GM10847 (cell line): ENCODE measurements around the gene CACNG3.

Experiments used
- POLR2A ChIP-seq: IDR thresholded peaks from 2 replicates; pipeline ENCODE4 v1.6.1; 2011; ENCODE audit not compliant: insufficient read length; ENCODE audit errors: extremely low read depth

CACNG3 gene

DNA sequence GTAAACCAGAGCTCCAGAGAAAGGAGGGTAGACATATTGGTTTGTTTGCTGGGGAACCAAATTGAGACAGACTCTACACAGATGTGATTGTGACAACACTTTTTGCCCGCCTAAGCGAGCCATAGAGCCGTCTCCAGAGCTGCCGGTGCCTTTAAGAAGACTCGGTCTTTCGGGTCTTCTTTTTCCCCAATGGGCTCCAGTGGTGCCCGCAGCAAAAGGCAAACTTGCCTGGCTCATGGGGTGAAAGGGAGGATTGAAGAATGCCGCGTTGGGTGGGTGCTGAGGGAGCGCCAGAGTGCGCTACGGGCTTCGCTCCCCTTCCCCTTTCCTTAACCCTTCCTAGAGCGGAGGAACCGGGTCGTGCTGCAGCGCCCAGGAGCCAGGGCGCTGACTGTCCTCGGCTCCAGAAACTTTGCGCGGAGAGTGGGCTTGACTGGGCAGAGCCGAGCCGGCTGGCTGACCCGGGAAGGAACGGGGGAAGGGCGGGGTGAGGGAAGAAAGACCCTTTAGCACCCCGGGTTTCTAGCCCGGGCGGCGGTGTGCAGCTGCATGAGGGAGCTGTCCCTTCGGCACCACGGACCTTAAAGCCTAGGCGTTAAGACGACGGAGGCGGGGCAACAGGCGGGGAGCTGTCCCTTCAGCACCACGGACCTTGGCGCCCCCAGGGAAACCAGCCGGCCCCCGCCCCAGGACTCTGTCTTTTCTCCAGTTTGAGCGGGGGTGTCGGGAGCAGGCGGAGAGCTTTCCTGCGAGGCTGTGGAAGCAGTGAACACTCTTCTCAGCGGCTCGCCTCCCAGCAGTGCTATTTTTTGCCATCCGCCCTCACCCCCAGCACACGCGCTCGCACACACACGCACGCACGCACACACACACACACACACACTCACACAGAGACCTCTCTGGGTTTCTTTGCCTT is at the start of gene CACNG3:
TSS of gene CACNG3 (plus strand) at position 880 of the 916 bp plus-strand sequence. CDS start 420 bp downstream, outside the sequence.
- no peak for TF ChIP-seq POLR2A

DNA sequence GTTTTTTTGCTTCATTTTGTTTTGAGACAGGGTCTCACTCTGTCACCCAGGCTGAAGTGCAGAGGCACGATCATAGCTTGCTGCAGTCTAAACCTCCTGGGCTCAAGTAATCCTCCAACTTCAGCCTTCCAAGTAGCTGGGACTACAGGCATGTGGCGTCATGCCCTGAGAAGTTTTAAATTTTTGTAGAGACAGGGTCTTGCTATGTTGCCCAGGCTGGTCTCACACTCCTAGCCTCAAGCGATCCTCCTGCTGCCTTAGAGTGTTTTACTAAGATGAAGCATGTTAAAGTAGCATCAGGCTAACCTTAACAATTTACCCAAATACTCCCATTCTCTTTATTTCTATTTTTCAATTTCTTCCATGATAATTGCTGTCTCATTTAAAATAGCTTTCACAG is 49.2 kb upstream of the CACNG3 start:
- TF ChIP-seq POLR2A: no peak

DNA sequence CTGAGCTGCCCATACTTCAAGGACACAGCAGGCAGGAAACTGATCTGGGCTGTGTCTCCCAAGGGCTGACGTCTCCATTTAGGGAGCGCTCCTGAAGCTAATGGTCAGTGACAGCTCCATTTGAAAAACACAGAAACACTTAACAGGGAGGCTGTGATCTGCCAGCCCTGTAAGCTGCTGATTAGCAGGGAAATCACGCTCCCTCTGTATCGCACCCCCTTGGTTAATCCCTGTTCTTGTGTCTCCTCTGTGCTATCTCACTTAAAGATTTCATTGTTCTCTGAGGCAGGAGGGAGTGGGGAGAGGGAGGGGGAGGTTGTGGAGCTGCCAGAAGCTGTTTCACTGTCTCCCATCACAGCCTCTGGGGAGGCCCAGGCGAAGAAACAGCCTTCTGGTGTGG is 47.4 kb upstream of the CACNG3 start:
- TF ChIP-seq POLR2A: no peak

DNA sequence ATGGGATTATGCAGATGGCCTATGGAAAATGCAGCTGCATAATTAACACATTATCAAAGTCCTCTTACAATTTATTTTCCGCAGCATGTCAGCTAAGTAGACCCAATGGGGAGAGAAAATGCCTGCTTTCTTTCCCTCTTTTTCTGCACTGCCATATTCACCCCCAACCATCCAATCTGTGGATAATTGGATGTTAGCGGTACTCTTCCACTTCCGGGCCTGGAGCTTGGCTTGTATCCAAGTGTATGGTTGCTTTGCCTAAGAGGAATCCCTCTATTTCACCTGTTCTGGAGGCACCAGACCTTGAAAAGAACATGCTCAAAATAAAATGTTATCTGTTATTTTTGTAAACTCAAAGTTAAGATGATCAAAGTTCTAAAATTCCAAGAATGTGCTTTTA is 41.1 kb upstream of the CACNG3 start:
- TF ChIP-seq POLR2A: no peak

DNA sequence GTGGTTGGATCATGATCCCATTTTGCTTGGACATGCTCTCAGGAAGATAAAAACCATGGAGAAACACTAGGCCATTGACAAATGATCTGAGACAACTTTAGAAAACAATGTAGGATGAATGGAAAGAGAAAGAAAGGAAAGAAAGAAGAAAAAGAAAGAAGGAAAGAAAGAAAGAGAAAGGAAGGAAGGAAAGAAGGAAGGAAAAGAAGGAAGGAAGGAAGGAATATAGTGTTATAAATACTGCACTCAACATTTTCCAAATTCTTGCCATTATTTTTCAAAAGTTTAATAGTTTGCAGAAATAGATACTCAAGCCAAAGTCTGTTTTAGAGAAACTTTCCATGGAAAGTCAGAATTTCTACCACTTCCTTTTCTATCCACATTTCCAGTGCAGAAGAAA is 39.2 kb upstream of the CACNG3 start:
- TF ChIP-seq POLR2A: no peak

DNA sequence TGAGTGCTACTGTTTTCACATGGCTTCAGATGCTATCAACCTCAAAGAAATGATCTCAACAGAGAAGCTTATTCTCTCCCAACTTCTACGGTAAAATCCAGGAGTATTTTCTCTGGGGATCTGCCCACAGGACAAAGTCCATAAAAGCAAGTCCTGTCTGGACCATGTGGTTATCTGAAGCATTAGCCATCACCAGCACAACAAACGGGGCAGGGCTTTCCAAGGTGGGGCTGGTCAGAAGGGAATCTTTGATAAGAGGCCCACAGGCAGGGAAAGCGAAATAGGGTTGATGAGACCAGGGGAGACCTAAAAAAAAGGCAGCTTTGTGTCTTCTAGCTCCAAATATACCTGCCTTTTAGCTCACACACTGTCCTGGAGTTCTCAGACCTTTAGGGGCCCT is 38.7 kb upstream of the CACNG3 start:
- no peak for TF ChIP-seq POLR2A

DNA sequence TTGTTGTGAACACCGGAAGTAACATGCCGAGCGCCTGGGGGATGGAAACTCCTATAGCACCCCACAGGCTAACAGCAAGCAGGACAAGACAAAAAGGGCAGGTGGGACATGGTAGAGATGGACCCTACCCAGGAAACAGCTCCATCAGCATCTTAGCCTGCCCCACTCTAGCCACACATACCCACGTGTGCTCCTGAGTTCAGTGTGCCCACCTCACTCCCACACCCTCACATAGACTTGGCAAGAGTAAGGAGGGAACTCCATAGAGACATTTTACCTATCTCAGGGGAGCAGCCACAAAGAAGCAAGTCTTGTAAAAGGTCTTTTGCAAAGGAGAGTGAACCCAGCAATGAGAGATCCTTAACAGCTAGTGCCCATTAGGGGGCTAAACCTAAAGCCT is 37.8 kb upstream of the CACNG3 start:
- no peak for TF ChIP-seq POLR2A

DNA sequence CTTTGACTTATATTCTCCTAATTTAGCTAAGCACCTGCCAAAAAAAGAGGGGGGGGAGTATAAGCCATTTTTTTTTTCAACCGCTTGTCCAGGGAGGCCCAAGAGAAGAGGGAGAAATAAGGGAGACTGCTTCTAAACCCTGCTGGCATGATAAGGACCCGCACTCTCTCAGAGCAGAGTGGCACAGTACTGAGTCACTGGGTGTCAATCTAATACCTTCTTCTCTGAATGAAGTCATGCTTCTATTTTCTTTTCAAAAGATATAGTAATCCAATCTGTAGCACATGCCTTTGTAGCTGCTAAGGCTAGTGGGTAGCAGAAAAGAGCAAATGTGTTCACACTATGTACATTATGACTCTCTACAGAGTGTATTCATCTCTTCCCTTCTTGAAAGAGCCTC is 34.9 kb upstream of the CACNG3 start:
- TF ChIP-seq POLR2A: no peak

DNA sequence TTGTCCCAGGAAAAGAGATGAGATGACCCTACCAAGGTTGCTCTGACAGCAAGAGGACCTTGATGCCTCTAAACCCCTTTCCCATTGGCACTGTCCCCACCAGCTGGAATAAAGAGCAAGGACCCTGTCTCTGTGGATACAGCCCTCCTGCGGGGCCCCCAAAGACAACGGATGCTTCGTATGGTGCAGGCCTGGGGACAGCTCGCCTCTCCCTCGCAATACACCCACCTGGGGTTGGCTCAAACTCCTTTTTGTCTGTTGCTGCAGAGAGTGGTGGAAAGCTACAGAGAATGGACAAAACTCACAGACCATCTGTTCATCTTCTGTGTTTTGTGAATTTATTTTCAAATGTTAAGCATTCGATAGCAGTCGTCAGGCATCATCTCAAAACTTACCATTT is 27.6 kb upstream of the CACNG3 start:
- TF ChIP-seq POLR2A: no peak

DNA sequence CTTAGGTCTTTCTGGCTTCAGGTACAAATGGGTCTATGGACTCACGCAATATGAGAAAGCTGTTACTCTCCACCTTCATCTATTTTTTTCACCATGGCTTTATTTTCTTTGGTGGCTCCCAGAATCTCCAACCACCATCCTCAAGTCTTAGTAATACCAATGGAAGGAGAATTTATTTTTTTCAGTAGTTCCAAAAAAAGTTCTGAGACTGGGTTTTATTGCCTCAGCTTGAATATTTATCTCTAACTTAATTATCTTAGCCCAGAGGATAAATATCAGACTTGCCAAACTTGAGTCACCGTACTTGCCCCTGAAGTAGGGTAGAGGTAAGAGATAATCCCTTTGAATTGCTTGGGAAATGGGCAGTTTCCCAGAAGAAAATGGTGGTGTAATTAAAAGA is 23.2 kb upstream of the CACNG3 start:
- no peak for TF ChIP-seq POLR2A

DNA sequence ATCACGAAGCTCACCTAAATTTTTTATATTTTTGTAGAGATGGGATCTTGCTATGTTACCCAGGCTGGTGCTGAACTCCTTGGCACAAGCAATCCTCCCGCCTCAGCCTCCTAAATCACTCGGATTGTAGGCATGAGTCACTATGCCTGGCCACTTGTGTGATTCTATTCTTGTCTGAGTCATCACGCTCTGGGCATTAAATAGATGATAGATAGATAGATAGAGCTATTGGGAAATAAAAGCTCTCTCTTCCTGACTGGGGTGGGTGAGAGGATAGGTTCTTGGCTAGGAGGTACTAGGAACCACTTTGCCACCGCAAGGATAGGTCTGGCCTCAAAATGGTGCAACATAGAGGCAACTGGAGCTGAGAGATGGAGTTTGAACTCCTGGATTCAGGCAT is 21.4 kb upstream of the CACNG3 start:
- no peak for TF ChIP-seq POLR2A

DNA sequence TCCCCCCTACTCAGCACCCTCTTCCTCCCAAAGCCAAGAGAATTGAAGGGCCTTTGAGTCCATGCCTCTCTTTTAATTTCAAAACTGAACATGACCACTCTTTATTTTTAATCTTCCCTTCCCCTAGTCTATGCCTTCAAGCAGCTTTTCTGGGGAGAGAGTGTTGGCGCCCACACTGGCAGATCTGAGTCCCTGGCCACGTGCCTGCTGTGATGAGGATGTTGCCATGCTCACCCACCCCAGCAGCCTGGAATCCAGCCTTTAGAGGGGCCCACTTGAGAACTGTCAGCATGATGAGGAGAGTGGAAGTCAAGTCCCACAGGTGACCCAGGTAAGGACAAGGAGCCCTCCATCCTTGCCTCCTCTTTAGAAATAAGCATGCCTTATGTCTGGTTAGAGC is 20.3 kb upstream of the CACNG3 start:
- TF ChIP-seq POLR2A: no peak

DNA sequence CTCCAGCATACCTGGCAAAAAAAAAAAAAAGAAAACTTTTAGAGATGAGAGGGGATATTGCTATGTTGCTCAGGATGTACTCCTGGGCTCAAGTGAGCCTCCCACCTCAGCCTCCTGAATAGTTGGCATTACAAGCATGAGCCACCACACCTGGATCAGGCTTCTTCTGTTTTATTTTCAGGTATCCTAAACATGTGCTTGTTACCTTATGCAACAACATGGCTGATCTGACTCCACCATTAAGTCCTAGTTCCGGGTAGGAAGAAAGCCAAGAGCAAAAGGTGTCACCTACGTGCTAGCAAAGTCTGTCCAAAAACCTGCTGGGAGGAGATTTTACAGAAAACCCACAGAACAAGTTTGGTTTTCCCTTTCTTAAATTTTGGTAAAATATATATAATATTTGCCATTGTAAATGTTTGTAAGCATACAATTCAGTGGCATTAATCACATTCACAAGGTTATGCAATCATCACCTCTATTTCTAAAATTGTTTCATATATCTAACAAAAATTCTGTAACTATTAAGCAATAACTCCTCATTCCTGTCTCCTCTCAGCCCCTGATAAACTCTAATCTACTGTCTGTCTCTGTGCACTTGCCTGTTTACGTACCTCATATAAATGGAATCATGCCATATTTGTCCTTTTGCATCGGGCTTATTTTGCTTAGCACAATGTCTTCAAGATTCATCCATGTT is 9.1 kb upstream of the CACNG3 start:
- no peak for TF ChIP-seq POLR2A

DNA sequence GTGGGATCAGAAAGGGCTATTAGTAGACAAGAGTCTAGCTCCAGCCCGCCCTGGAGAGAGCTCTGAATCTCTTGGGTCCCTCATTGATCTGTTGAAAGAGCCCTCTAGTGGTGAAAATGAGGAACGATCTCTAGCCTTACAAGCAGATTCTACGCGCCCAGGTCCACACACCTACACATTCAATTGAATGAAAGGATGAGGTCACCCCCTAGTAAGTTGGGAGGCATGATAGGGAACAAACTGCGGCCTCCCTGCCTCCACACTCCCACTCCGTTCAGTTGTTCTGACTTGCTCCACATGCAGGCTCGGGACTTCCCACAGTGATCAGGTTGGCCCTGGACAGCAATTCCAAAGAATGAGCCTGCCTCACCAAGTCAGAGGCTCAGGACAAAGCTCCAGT is 2.9 kb upstream of the CACNG3 start:
- TF ChIP-seq POLR2A: no peak

DNA sequence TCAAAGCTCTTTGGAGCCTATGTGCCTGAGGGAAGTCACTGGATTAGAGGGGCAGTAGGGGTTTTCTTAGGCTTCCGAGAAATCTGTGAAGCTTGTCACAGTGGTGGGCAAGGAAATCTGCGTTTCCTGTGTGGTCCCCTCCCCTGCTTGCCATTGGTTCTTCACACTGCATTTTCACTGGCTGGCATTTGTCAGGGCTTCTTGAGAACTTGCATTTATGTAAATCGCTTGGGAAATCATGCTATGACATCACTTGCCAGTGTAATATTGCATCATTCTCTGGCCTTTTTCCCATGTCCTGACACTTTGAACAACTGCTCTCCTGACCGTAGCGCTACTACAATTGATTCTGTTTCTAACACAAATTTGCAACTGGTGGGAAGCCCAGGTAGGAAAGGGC is 1.8 kb downstream of the CACNG3 start:
- no peak for TF ChIP-seq POLR2A

DNA sequence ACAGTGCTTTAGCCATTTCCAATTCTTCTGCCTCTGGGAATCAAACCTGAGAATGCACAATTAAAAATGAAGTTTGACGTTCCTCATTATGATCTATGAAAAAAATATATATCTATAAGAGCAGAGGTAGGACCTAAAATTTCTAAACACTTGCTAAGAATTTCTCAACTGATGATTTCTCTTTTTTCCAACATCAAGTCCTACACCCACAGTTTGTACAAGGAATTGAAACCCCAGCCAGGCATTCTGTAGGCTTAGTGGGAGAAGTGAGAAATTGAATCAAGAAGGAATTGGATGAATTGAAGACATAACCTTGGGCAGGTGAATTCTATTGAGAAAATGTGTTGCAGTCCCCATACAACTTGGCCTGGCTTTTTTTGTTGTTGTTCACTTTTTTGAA is 2.7 kb downstream of the CACNG3 start:
- TF ChIP-seq POLR2A: no peak
